Endodermal cell (in vitro differentiated cells): ENCODE data around the gene CCDC27. TPM values are rescaled to one million over a fixed set of nuclear protein-coding genes. Genes with fewer than 3 reads are reported as not detected.

Experiments used
- DNase-seq: peaks from one replicate; pipeline ENCODE4 v3.0.0-alpha.2; 2017
- H3K27ac ChIP-seq: 2 replicates; pipeline ENCODE4 v1.5.1; 2013; ENCODE audit warnings: mild to moderate bottlenecking, low read depth, low read length, moderate library complexity
- H3K27me3 ChIP-seq: 2 replicates; pipeline ENCODE4 v1.6.1; 2013; ENCODE audit warnings: mild to moderate bottlenecking, low read length, moderate library complexity; ENCODE audit not compliant: insufficient read depth, control insufficient read depth, poor library complexity, severe bottlenecking
- H3K36me3 ChIP-seq: 2 replicates; pipeline ENCODE4 v1.7.0; 2013; ENCODE audit warnings: mild to moderate bottlenecking, low read length, moderate library complexity; ENCODE audit not compliant: control insufficient read depth, insufficient read depth
- H3K4me1 ChIP-seq: one replicate; pipeline ENCODE4 v1.7.0; 2013; ENCODE audit warnings: low read length; ENCODE audit not compliant: control insufficient read depth, insufficient read depth
- H3K4me3 ChIP-seq: 2 replicates; pipeline ENCODE4 v1.5.1; 2013; ENCODE audit warnings: mild to moderate bottlenecking, low read length, moderate library complexity
- H3K9ac ChIP-seq: 2 replicates; pipeline ENCODE4 v1.6.1; 2013; ENCODE audit warnings: mild to moderate bottlenecking, low read length, moderate library complexity; ENCODE audit not compliant: poor library complexity, severe bottlenecking; ENCODE audit errors: extremely low read depth
- H3K9me3 ChIP-seq: 2 replicates; pipeline ENCODE4 v1.6.1; 2013; ENCODE audit warnings: mild to moderate bottlenecking, low read length, moderate library complexity; ENCODE audit not compliant: control insufficient read depth
- H3K27ac Mint-ChIP-seq: 2 replicates; pipeline ENCODE4 v1.8.0; 2020; ENCODE audit warnings: mixed read lengths
- H3K27me3 Mint-ChIP-seq: 2 replicates; pipeline ENCODE4 v1.8.0; 2021; ENCODE audit warnings: mild to moderate bottlenecking, mixed read lengths; ENCODE audit not compliant: insufficient read depth
- H3K36me3 Mint-ChIP-seq: 2 replicates; pipeline ENCODE4 v1.8.0; 2020; ENCODE audit warnings: low read depth, mixed read lengths
- H3K4me1 Mint-ChIP-seq: 2 replicates; pipeline ENCODE4 v1.8.0; 2020; ENCODE audit warnings: mixed read lengths
- H3K4me3 Mint-ChIP-seq: 2 replicates; pipeline ENCODE4 v1.8.0; 2020; ENCODE audit warnings: mild to moderate bottlenecking, moderate library complexity, mixed read lengths
- H3K9me3 Mint-ChIP-seq: 2 replicates; pipeline ENCODE4 v1.8.0; 2020; ENCODE audit warnings: mild to moderate bottlenecking, mixed read lengths
- WGBS, 2 experiments: methylation state at CpG; one replicate each; pipeline versions ENCODE4 v1.1.5 to v1.1.7; 2013; ENCODE audit warnings: missing lambda C conversion rate in 2 of 2, mixed read lengths in 1 of 2; ENCODE audit not compliant: insufficient coverage in 1 of 2, insufficient read length in 1 of 2; 5-methylcytosine and 5-hydroxymethylcytosine counted together
- total RNA-seq, 2 donors: library from RNA; stranded (reverse); fragmentation: NEBNext Ultra II Directional in 1 of 2; extraction: Animal tissue kit (Norgen Biotek cat#: 25700) in 1 of 2; gene quantifications; 2 replicates in 1 of 2; 3 replicates in 1 of 2; pipeline ENCODE4 v1.2.1, GENCODE V29; 2021
- TF ChIP-seq, protein P1 (sequence below): fragments of 200-600 bp; sonication (generic); conservative IDR thresholded peaks from 2 replicates; pipeline ENCODE4 v1.5.0; 2021; ENCODE audit warnings: antibody characterized with exemption, mild to moderate bottlenecking

The CCDC27 gene
- total RNA-seq, 2 donors from 2014 or later, result not detected

DNA sequence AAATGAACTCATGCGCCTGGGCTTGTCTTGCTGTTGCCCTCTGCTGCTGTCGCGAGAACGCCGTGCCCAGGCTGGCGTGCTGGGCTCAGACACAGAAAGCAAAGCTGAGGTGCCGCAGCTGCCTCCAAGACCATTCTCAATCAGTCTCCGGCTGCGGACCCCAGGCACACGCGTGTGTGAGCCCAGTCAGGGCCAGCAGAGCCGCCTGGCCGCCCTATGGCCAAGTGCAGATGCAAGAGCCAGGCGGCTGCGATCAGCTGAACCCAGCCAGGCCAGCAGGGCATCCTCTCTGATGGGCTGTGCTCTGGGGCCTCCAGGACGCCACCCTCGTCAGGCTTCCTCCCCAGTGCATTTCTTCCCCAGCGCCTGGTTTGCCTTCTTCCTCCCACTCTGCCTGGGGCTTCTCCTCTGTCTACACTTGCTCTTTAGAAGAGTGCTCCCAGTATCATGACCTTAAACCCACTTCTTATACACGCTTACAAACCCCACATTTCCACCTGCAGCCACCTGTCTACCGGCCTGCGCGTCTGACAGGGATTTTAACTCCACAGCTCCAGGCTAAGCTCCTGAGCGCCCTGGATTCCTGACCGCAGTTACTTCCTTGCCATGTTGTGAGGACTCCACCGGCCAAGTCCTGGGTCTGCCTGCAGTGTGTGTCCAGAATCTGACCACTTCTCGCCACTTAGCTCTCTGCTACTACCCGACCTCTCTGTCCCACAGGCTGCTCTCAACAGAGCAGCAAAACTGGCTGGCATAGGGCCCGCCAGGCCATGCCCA is 65.8 kb downstream of the CCDC27 start:
- no peak for DNase-seq
- H3K36me3 Mint-ChIP-seq, result peaks cover 52% of the 10 kb centered on the region
- WGBS, 2 experiments, result 93 to 95% methylated on average over 25 to 28 of the region's 28 CpGs
- H3K27me3 Mint-ChIP-seq, result no peaks in the 10 kb centered on the region
- Histone ChIP-seq H3K4me3 (no peak overlapping the region), H3K27me3 (no peaks in the 10 kb centered on the region), H3K4me1 (no peaks in the 10 kb centered on the region), H3K9ac (no peak overlapping the region), H3K36me3 (peaks cover 16% of the 10 kb centered on the region), H3K9me3 (no peaks in the 10 kb centered on the region), H3K27ac (no peak overlapping the region)
- H3K27ac Mint-ChIP-seq, result no peak overlapping the region
- no peaks in the 10 kb centered on the region for H3K4me1 Mint-ChIP-seq
- no peaks in the 10 kb centered on the region for H3K9me3 Mint-ChIP-seq
- H3K4me3 Mint-ChIP-seq, result no peak overlapping the region
- TF ChIP-seq, protein P1, sequence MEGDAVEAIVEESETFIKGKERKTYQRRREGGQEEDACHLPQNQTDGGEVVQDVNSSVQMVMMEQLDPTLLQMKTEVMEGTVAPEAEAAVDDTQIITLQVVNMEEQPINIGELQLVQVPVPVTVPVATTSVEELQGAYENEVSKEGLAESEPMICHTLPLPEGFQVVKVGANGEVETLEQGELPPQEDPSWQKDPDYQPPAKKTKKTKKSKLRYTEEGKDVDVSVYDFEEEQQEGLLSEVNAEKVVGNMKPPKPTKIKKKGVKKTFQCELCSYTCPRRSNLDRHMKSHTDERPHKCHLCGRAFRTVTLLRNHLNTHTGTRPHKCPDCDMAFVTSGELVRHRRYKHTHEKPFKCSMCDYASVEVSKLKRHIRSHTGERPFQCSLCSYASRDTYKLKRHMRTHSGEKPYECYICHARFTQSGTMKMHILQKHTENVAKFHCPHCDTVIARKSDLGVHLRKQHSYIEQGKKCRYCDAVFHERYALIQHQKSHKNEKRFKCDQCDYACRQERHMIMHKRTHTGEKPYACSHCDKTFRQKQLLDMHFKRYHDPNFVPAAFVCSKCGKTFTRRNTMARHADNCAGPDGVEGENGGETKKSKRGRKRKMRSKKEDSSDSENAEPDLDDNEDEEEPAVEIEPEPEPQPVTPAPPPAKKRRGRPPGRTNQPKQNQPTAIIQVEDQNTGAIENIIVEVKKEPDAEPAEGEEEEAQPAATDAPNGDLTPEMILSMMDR, result no peak

DNA sequence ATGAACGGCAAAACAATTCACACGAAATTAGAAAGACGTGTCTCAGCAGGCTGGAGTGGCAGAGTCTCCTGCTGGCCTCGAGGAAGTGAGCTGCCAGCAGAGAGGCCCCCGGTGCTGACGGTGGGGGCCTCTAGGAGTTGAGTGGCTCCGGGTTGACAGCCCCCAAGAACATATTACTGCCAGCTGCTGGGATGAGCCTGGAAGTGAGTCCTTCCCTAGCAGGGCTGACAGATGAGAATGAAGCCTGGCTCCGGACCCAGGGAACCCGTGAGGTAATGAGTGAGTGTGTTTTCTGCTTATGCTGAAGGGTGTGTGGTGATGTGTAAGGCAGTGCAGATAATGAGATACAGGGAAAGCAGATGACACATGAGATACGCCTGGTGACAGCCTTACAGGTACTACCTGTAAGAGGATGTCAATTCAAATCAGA is 67.5 kb downstream of the CCDC27 start:
- Mint-ChIP-seq H3K27ac (no peak overlapping the region), H3K4me3 (no peak overlapping the region)
- peak overlapping the region; percentile 63 for H3K27ac ChIP-seq

DNA sequence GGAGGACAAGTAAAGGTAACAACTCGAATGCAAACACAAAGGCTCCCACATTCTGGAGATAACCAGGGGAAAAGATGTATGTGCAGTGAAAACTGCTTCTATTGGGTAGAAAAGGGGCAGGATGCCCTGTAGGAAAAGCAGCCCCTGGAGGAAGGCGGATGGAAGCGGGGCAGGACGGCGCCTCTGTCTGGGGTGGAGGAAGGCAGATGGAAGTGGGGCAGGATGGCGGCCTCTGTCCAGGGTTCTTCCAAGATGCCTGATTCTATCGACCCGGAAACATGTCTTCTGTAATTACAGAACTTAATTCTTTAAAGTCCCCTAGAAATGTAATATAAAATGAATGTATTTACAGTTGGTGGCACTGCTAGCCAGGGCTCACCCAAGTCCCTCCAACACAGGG is 68.1 kb downstream of the CCDC27 start:
- peaks cover 55% of the 10 kb centered on the region for H3K36me3 Mint-ChIP-seq

More for the DNA sequence above, 67.5 kb downstream of the CCDC27 start:
- Histone ChIP-seq H3K9me3 (no peaks in the 10 kb centered on the region), H3K9ac (no peak overlapping the region), H3K4me3 (no peak overlapping the region), H3K4me1 (no peaks in the 10 kb centered on the region), H3K36me3 (peaks cover 27% of the 10 kb centered on the region), H3K27me3 (no peaks in the 10 kb centered on the region)
- DNase-seq, result no peak
- Mint-ChIP-seq H3K9me3 (no peaks in the 10 kb centered on the region), H3K4me1 (no peaks in the 10 kb centered on the region), H3K27me3 (no peaks in the 10 kb centered on the region), H3K36me3 (peaks cover 57% of the 10 kb centered on the region)
- 86 to 89% methylated on average over 8 to 10 of the region's 10 CpGs for whole genome bisulfite sequencing, 2 experiments
- TF ChIP-seq, protein P1, result no peak

More for the DNA sequence above, 68.1 kb downstream of the CCDC27 start:
- Histone ChIP-seq H3K9ac (no peak overlapping the region), H3K36me3 (peaks cover 30% of the 10 kb centered on the region), H3K27me3 (no peaks in the 10 kb centered on the region), H3K4me3 (no peak overlapping the region), H3K4me1 (no peaks in the 10 kb centered on the region), H3K9me3 (no peaks in the 10 kb centered on the region), H3K27ac (peak overlapping the region; percentile 76)
- WGBS, 2 experiments, result 93 to 100% methylated on average over 1 to 6 of the region's 8 CpGs
- H3K4me3 Mint-ChIP-seq, result no peak overlapping the region
- TF ChIP-seq, protein P1, result no peak
- H3K9me3 Mint-ChIP-seq, result no peaks in the 10 kb centered on the region
- no peak for DNase-seq
- H3K27ac Mint-ChIP-seq, result no peak overlapping the region
- H3K4me1 Mint-ChIP-seq, result no peaks in the 10 kb centered on the region
- H3K27me3 Mint-ChIP-seq, result no peaks in the 10 kb centered on the region
